Naive thymus-derived CD4-positive, alpha-beta T cell (primary cell): ENCODE data around the gene EFS. TPM values are rescaled to one million over a fixed set of nuclear protein-coding genes. Genes with fewer than 3 reads are reported as not detected.

ENCODE experiments used
- ATAC-seq: fragments of 150-1000 bp; cut with Tn5 transposase; 2 replicates; pipeline ENCODE4 v1.10.0; 2021; ENCODE audit warnings: mild to moderate bottlenecking, moderate library complexity
- CTCF ChIA-PET: fragments of 350-600 bp; sonication (Branson Sonifier 250); formaldehyde crosslinking; loops from one replicate; lab custom pipeline; 2021; ENCODE audit warnings: antibody characterized with exemption; lab: Charles Lee
- POLR2A ChIA-PET: fragments of 350-600 bp; sonication (Branson Sonifier 250); formaldehyde crosslinking; loops from one replicate; lab custom pipeline; 2021; ENCODE audit warnings: antibody characterized with exemption, inconsistent platforms; lab: Charles Lee
- DNase-seq, 9 donors: peaks; one replicate each; pipeline versions ENCODE4 v3.0.0 to v3.0.0-alpha.2; 2020 to 2022; ENCODE audit warnings: mixed read lengths in 1 of 9
- H3K27ac ChIP-seq: one replicate; pipeline ENCODE4 v1.7.0; 2013; ENCODE audit warnings: mild to moderate bottlenecking, low read depth, low read length, moderate library complexity
- H3K27me3 ChIP-seq, 2 donors: one replicate each; pipeline ENCODE4 v1.7.0; 2013; ENCODE audit warnings: low read length in 2 of 2, mild to moderate bottlenecking in 2 of 2, moderate library complexity in 2 of 2; ENCODE audit not compliant: control insufficient read depth in 2 of 2, insufficient read depth in 2 of 2
- H3K36me3 ChIP-seq, 3 experiments: 1 replicate in 2 of 3; 2 replicates in 1 of 3; pipeline ENCODE4 v1.7.0; 2013; ENCODE audit warnings: low read length in 3 of 3, mild to moderate bottlenecking in 3 of 3, moderate library complexity in 1 of 3; ENCODE audit not compliant: insufficient read depth in 3 of 3, control insufficient read depth in 2 of 3
- H3K4me1 ChIP-seq, 2 donors: one replicate each; pipeline ENCODE4 v1.7.0; 2013; ENCODE audit warnings: low read length in 2 of 2, mild to moderate bottlenecking in 2 of 2, moderate library complexity in 1 of 2; ENCODE audit not compliant: control insufficient read depth in 2 of 2, insufficient read depth in 2 of 2
- H3K4me3 ChIP-seq: 2 replicates; pipeline ENCODE4 v1.7.0; 2013; ENCODE audit warnings: mild to moderate bottlenecking, low read length
- H3K9me3 ChIP-seq, 3 experiments: 1 replicate in 2 of 3; 2 replicates in 1 of 3; pipeline ENCODE4 v1.7.0; 2013; ENCODE audit warnings: low read length in 3 of 3; ENCODE audit not compliant: control insufficient read depth in 2 of 3
- H3K27ac Mint-ChIP-seq, 9 donors: one replicate each; pipeline ENCODE4 v1.8.0; 2020 to 2022; ENCODE audit warnings: mixed read lengths in 9 of 9, mild to moderate bottlenecking in 8 of 9, moderate library complexity in 5 of 9, inconsistent platforms in 2 of 9
- H3K27me3 Mint-ChIP-seq, 5 donors: one replicate each; pipeline ENCODE4 v1.8.0; 2021 to 2022; ENCODE audit warnings: mixed read lengths in 5 of 5, mild to moderate bottlenecking in 1 of 5
- H3K36me3 Mint-ChIP-seq, 5 donors: one replicate each; pipeline ENCODE4 v1.8.0; 2020 to 2022; ENCODE audit warnings: mixed read lengths in 5 of 5, mild to moderate bottlenecking in 3 of 5, inconsistent platforms in 1 of 5
- H3K4me1 Mint-ChIP-seq, 7 donors: one replicate each; pipeline ENCODE4 v1.8.0; 2020 to 2022; ENCODE audit warnings: mixed read lengths in 7 of 7, mild to moderate bottlenecking in 3 of 7, inconsistent platforms in 1 of 7
- H3K4me3 Mint-ChIP-seq, 10 donors: one replicate each; pipeline ENCODE4 v1.8.0; 2020 to 2022; ENCODE audit warnings: mild to moderate bottlenecking in 10 of 10, mixed read lengths in 10 of 10, moderate library complexity in 6 of 10, inconsistent platforms in 2 of 10
- H3K9me3 Mint-ChIP-seq, 11 donors: one replicate each; pipeline ENCODE4 v1.8.0; 2020 to 2022; ENCODE audit warnings: mixed read lengths in 11 of 11, mild to moderate bottlenecking in 4 of 11, inconsistent platforms in 1 of 11, moderate library complexity in 1 of 11
- intact Hi-C, 2 donors: fragments of 100-400 bp; cut with micrococcal nuclease; formaldehyde crosslinking; loops; one replicate each; pipeline ENCODE4 v1.15.1; 2023
- polyA plus RNA-seq, 2 donors: library from polyadenylated mRNA; unstranded; fragments of 300-500 nt; fragmentation: Illumina TruSeq; gene quantifications; one replicate each; pipeline ENCODE4 v1.2.3, GENCODE V29; 2021
- total RNA-seq, 6 experiments: library from RNA in 5 of 6; stranded (reverse) in 5 of 6; gene quantifications; 1 replicate in 5 of 6; 2 replicates in 1 of 6; pipeline ENCODE4 v1.2.3 and lab custom pipeline; 2021 to 2026

Gene EFS
- total and polyA plus RNA-seq, 7 experiments from 2014 or later, result not detected

DNA sequence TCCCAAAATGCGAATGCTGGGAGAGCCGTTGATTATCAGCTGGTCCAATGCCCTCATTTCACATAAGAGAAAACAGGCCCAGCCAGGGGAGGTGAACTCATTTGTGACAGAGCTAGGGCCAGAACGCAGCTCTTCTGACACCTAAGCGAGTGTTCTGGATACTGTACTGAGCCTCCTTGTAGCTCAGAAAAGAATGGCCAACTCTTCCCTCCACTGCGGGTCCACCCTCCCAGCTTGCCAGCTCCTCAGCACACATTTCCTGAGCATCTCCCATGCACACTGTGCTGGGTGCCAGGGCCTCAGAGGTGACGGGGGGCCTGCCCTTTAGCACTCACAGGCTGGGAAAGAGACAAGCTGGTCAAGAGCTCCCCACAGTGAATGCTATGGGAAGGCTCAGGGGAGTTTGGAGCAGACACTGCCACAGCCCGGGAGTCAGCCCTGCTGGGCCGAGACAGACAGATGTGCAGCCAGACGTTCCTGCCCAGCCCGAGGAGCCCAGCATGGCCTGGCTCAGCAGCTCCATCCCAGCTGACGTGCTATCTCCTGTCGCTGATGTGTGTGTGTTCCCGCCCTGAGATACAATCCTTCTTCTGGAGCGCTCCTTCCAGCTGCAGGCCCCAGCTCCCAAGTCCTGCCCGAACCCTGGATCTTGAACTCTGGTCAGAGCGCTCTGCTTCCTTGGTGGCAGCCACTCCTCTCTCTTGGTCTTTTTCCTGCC, 15.4 kb upstream of the EFS start:
- Histone ChIP-seq H3K9me3 (no peaks in the 10 kb centered on the region), H3K27me3 (no peaks in the 10 kb centered on the region), H3K4me3 (no peak overlapping the region), H3K4me1 (no peaks in the 10 kb centered on the region), H3K36me3 (no peaks in the 10 kb centered on the region), H3K27ac (no peak overlapping the region)
- ChIA-PET POLR2A (interaction anchor here (0.6 to 1.0 kb wide), 3 partner anchors 53 to 115 kb away, joined by 3 read pairs; no protein-coding TSS in a partner anchor), CTCF (interaction anchor here (0.5 to 3.6 kb wide), 21 partner anchors 10 to 408 kb away, joined by 3 to 55 read pairs (median 4); partner anchors contain the start of gene CEBPE)
- H3K36me3 Mint-ChIP-seq, result no peaks in the 10 kb centered on the region
- H3K4me3 Mint-ChIP-seq, result no peak overlapping the region
- intact Hi-C loops, result loop anchor here (1.0 to 2.0 kb wide), 8 partner anchors 52 to 312 kb away; partner anchors contain the start of gene PABPN1 (in 1 of the 2)
- peaks cover 0 to 16% (median 0%) of the 10 kb centered on the region in 5 donors for H3K27me3 Mint-ChIP-seq
- no peak overlapping the region for H3K27ac Mint-ChIP-seq
- H3K4me1 Mint-ChIP-seq, result peaks cover 0 to 3% (median 0%) of the 10 kb centered on the region in 7 donors
- H3K9me3 Mint-ChIP-seq, result peaks cover 0 to 2% (median 0%) of the 10 kb centered on the region in 11 donors
- ATAC-seq (peak; percentile 5), DNase-seq (no peak)

DNA sequence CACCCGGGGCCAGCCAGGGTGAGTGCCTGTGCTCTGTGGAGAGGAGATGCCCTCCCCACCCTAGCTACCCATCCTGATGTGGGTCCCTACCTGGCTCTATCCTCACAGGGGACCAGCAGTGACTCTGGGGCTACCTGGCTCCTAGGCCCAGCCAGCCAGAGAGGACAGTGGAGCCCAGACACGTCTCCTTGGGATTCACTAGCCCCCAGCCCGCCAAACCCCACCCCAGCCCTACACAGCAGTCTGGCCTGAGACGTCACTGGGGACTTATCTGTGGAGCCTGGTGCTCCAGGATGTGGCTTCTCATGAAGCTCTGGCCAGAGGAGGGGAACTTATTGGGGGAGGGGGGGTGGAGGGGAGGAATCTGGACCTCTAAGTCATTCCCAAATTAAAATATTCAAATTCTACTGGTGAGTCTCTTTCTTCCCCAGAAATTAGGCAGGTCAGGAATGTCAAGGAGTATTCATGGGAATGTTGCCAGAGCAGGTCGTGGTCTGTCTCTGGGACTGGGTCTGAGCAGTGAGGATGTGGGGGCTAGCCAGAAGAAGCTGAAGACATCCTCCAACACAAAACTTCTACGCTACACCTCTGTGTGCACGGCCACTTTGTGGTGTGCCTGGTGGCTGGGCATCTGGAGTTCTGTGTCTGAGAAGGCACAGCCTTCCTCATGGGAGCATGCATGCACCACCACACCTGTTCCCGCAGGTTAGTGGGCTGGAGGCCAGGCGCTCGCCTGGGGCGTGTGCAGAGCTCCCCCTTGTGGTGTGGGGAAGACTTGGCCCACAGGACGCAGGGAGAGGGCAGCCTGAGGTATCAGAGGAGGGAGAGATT, 14.6 kb upstream of the EFS start:
- intact Hi-C loops, result loop anchor here (1.0 to 2.0 kb wide), 8 partner anchors 51 to 311 kb away; partner anchors contain the start of gene PABPN1 (in 1 of the 2)
- Histone ChIP-seq H3K27me3 (no peaks in the 10 kb centered on the region), H3K27ac (no peak overlapping the region), H3K9me3 (no peaks in the 10 kb centered on the region), H3K36me3 (no peaks in the 10 kb centered on the region), H3K4me3 (no peak overlapping the region), H3K4me1 (no peaks in the 10 kb centered on the region)
- H3K36me3 Mint-ChIP-seq, result no peaks in the 10 kb centered on the region
- no peak overlapping the region for H3K27ac Mint-ChIP-seq
- H3K9me3 Mint-ChIP-seq, result peaks cover 0 to 2% (median 0%) of the 10 kb centered on the region in 11 donors
- ATAC-seq (peak; percentile 86), DNase-seq (peak; percentile 48 to 77 (median 68))
- POLR2A ChIA-PET, result interaction anchor here (0.7 to 1.0 kb wide), 2 partner anchors 78 to 115 kb away, joined by 3 read pairs; no protein-coding TSS in a partner anchor
- H3K4me1 Mint-ChIP-seq, result peaks cover 0 to 3% (median 0%) of the 10 kb centered on the region in 7 donors
- peaks cover 0 to 16% (median 0%) of the 10 kb centered on the region in 5 donors for H3K27me3 Mint-ChIP-seq
- CTCF ChIA-PET, result interaction anchor here (0.5 to 3.6 kb wide), 22 partner anchors 9 to 746 kb away, joined by 3 to 55 read pairs (median 4); partner anchors contain the start of gene CEBPE
- H3K4me3 Mint-ChIP-seq, result no peak overlapping the region

DNA sequence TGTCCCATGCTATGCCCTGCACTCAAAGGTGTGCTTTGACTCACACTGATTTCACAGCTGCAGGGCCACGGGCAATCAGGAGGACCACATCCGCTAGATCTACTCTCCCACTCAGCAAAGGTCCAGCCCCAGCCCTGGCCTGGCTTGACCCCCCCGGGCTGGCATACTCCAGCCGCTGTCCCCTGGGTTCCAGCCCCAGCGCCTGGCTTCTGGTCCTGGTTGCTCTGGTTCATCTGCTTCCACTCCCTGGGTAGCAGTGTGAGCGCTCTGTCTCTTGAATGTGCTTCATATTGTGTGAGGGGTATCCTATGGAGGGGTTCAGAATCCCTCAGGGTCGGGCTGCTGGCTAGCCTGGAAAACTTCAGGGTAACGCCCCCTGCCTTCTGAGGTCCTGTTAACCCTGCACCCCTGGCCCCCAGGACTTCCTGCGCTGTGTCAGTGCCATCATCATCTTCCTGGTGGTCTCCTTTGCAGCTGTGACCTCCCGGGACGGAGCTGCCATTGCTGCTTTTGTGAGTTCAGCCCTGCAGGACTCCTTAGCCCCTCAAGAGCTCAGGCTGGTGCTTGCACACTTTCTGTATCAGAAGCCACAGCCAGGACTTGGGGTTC, 13.7 kb upstream of the EFS start:
- Histone ChIP-seq H3K27ac (no peak overlapping the region), H3K9me3 (no peaks in the 10 kb centered on the region), H3K4me3 (no peak overlapping the region), H3K4me1 (no peaks in the 10 kb centered on the region), H3K36me3 (no peaks in the 10 kb centered on the region), H3K27me3 (no peaks in the 10 kb centered on the region)
- ChIA-PET POLR2A (no interaction called here), CTCF (interaction anchor here (0.8 to 3.6 kb wide), 6 partner anchors 11 to 406 kb away, joined by 3 to 55 read pairs (median 10); partner anchors contain the start of gene CEBPE)
- no peak for ATAC-seq
- Mint-ChIP-seq H3K27ac (no peak overlapping the region), H3K36me3 (no peaks in the 10 kb centered on the region), H3K27me3 (peaks cover 0 to 16% (median 0%) of the 10 kb centered on the region in 5 donors), H3K9me3 (peaks cover 0 to 2% (median 0%) of the 10 kb centered on the region in 11 donors), H3K4me3 (no peak overlapping the region), H3K4me1 (peaks cover 0 to 3% (median 0%) of the 10 kb centered on the region in 7 donors)
- intact Hi-C loops, result no loop called here
- no peak for DNase-seq

DNA sequence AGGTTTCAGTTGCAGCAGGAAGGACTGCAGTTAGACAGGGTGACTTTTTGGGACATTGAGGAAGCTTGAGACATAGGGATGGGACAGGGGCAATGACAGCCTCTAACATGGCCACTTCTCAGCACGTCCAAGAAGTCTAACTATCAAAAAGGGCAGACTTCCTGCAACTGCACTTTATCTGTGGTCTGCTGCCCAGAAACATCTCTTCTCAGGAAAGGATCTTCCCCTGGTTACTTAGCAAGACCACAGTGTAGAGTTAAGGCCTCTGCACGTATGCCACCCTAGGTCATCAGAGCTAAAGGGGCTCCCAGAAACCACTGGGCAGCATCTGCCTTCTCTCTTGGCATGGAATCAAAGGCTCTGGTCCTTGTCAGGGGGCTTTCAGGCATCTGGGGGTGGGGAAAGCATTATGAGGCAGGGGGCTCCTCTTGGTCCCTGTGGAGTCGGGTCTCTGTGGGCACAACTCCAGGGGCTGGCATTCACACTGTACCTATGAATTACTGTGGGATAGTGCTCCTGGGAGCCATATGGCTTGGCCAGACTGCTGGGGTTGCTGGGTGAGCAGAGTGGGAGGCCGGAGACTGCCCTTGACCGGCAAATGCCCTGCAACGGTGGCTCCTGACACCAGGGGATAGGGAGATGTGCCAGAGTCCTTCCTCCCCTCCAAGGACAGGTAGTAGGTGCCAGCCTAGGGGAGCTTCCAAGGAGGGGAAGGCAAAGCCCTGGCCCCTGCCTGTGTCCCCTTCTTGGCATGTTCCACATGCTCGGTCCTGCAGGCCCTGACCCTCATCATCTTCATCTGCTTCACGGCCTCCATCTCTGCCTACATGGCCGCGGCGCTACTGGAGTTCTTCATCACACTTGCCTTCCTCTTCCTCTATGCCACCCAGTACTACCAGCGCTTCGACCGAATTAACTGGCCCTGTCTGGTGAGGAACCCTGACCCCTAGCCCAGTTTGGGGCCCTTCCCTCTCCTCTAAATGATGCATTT, 12.9 kb upstream of the EFS start:
- Histone ChIP-seq H3K4me1 (no peaks in the 10 kb centered on the region), H3K36me3 (no peaks in the 10 kb centered on the region), H3K27me3 (no peaks in the 10 kb centered on the region), H3K9me3 (no peaks in the 10 kb centered on the region), H3K4me3 (no peak overlapping the region), H3K27ac (no peak overlapping the region)
- Mint-ChIP-seq H3K27me3 (peaks cover 0 to 15% (median 0%) of the 10 kb centered on the region in 5 donors), H3K36me3 (no peaks in the 10 kb centered on the region), H3K4me1 (peaks cover 0 to 3% (median 0%) of the 10 kb centered on the region in 7 donors), H3K9me3 (no peaks in the 10 kb centered on the region), H3K27ac (no peak overlapping the region), H3K4me3 (no peak overlapping the region)
- intact Hi-C loops, result no loop called here
- ChIA-PET POLR2A (no interaction called here), CTCF (interaction anchor here (1.6 to 3.6 kb wide), 2 partner anchors 113 kb away, joined by 4 to 55 read pairs; no protein-coding TSS in a partner anchor)
- DNase-seq (no peak), ATAC-seq (no peak)

DNA sequence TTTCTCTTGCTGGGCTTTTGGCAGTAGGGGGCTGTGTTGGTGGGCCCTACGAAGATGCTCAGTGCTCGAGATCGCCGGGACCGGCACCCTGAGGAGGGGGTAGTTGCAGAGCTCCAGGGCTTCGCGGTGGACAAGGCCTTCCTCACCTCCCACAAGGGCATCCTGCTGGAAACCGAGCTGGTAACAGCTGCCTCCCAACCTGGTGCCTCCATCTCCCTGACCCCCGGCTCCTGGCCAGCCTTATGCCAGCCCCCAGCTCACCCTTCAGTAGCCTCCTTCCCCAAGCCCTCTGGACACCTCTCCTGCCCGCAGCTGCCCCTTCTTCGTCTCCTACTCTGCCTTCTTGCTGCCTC, 12.2 kb upstream of the EFS start:
- intact Hi-C loops, result no loop called here
- H3K27ac Mint-ChIP-seq, result peak overlapping the region in 1 of 9 donors; percentile 4
- Histone ChIP-seq H3K27me3 (no peaks in the 10 kb centered on the region), H3K4me3 (no peak overlapping the region), H3K27ac (no peak overlapping the region), H3K9me3 (no peaks in the 10 kb centered on the region), H3K4me1 (no peaks in the 10 kb centered on the region), H3K36me3 (no peaks in the 10 kb centered on the region)
- H3K4me3 Mint-ChIP-seq, result no peak overlapping the region
- no peak for ATAC-seq
- H3K9me3 Mint-ChIP-seq, result no peaks in the 10 kb centered on the region
- POLR2A ChIA-PET, result no interaction called here
- DNase-seq, result no peak
- CTCF ChIA-PET, result interaction anchor here (1.6 kb wide), 1 partner anchor 113 kb away, joined by 4 read pairs; no protein-coding TSS in a partner anchor
- peaks cover 0 to 8% (median 0%) of the 10 kb centered on the region in 5 donors for H3K27me3 Mint-ChIP-seq
- H3K36me3 Mint-ChIP-seq, result no peaks in the 10 kb centered on the region
- peaks cover 0 to 5% (median 0%) of the 10 kb centered on the region in 7 donors for H3K4me1 Mint-ChIP-seq
